ENCODE data around the gene TNPO1. TPM values are rescaled to one million over a fixed set of nuclear protein-coding genes. Genes with fewer than 3 reads are reported as not detected.
A peak's percentile ranks its signal among the peaks of the same experiment; 100 is the strongest.

Gene TNPO1
- total and polyA plus RNA-seq, 2 of the 13 experiments (the other 11 are each of a cell fraction or from before 2014, with no cell fraction given) = 26.7 to 123 TPM

GRCh38 chr5:72847989-72848473 is 31.6 kb downstream of the TNPO1 start (continued):
- TF ChIP-seq, protein P1, sequence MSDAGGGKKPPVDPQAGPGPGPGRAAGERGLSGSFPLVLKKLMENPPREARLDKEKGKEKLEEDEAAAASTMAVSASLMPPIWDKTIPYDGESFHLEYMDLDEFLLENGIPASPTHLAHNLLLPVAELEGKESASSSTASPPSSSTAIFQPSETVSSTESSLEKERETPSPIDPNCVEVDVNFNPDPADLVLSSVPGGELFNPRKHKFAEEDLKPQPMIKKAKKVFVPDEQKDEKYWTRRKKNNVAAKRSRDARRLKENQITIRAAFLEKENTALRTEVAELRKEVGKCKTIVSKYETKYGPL (CRISPR knock-in tag; IDR thresholded peaks at IDR 0.05) = no peak
- no peak for TF ChIP-seq SUZ12 (IDR thresholded peaks at IDR 0.05; ENCODE audit: low read depth, low read length)
- TF ChIP-seq TGIF2 (CRISPR knock-in tag; IDR thresholded peaks at IDR 0.05) = 0 out of 2 replicates have a peak, but pooled peaks have one; percentile 13
- TF ChIP-seq GLMP (CRISPR knock-in tag; IDR thresholded peaks at IDR 0.05; ENCODE audit: borderline replicate concordance) = no peak
- TF ChIP-seq ZNF567 (CRISPR knock-in tag; IDR thresholded peaks at IDR 0.05; ENCODE audit: borderline replicate concordance) = no peak; the same call in 1 of the 2 replicates
- TF ChIP-seq ZNF569 (CRISPR knock-in tag; IDR thresholded peaks at IDR 0.05; ENCODE audit: borderline replicate concordance) = no peak
- no peak for TF ChIP-seq FUBP1 (CRISPR knock-in tag; IDR thresholded peaks at IDR 0.05; ENCODE audit: borderline replicate concordance)
- TF ChIP-seq HMGA1 (CRISPR knock-in tag; conservative IDR thresholded peaks at IDR 0.05) = no peak
- TF ChIP-seq ZNF331 (CRISPR knock-in tag; IDR thresholded peaks at IDR 0.05) = 0 out of 2 replicates have a peak, but pooled peaks have one; percentile 50
- 0 out of 2 replicates have a peak, but pooled peaks have one; percentile 41 for TF ChIP-seq MED13 (CRISPR knock-in tag; IDR thresholded peaks at IDR 0.05)
- no peak for TF ChIP-seq ZNF296 (CRISPR knock-in tag; conservative IDR thresholded peaks at IDR 0.05)
- TF ChIP-seq AHR (CRISPR knock-in tag; IDR thresholded peaks at IDR 0.05) = no peak; the same call in 1 of the 2 replicates
- peak; percentile 58; the same call in 1 of the 2 replicates for TF ChIP-seq KDM4B (CRISPR knock-in tag; IDR thresholded peaks at IDR 0.05)
- TF ChIP-seq ZNF660 (CRISPR knock-in tag; IDR thresholded peaks at IDR 0.05; ENCODE audit: borderline replicate concordance, low read depth) = no peak
- TF ChIP-seq YY1 (IDR thresholded peaks at IDR 0.05; ENCODE audit: insufficient read depth, insufficient replicate concordance, low read depth, low read length) = peak; percentile 67
- TF ChIP-seq ZNF687 (CRISPR knock-in tag; IDR thresholded peaks at IDR 0.05) = peak; percentile 82
- TF ChIP-seq ZNF253 (CRISPR knock-in tag; IDR thresholded peaks at IDR 0.05; ENCODE audit: borderline replicate concordance) = no peak
- TF ChIP-seq SRSF4 (IDR thresholded peaks at IDR 0.05; ENCODE audit: low read depth, low read length, poor library complexity, severe bottlenecking) = no peak
- TF ChIP-seq SCMH1 (CRISPR knock-in tag; IDR thresholded peaks at IDR 0.05; ENCODE audit: borderline replicate concordance) = no peak
- no peak for TF ChIP-seq NR1H2 (CRISPR knock-in tag; IDR thresholded peaks at IDR 0.05; ENCODE audit: borderline replicate concordance, low read depth)
- TF ChIP-seq ZNF121 (CRISPR knock-in tag; IDR thresholded peaks at IDR 0.05) = no peak
- TF ChIP-seq ZNF562 (CRISPR knock-in tag; IDR thresholded peaks at IDR 0.05; ENCODE audit: borderline replicate concordance) = no peak
